ENCODE measurements around the gene OPRM1.

OPRM1 gene

DNA sequence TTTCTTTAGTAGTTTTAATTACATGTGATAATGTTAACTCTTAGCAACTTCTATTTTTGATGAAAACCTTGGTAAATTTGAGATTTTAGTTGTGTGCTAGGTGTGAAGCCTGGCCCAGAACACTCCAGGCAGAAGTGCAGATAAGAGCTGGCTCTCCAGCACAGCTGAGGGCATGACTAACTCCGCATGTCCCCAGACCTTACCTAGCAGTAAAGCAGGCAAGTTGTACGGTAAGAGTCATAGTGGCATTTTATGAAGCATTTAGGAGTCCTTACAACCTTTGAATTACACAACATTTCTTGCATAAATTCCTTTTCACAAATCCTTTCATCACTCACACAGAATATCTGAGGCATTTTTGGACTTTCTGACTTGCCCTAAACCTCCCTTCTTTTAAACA is 67.2 kb downstream of the OPRM1 start:
- Histone ChIP-seq H3K4me3 (ENCODE audit: low read depth, low read length) (no peak overlapping the region), H3K9me3 (no peaks in the 10 kb centered on the region), H3K36me3 (no peaks in the 10 kb centered on the region), H3K4me1 (no peaks in the 10 kb centered on the region), H3K27me3 (no peaks in the 10 kb centered on the region)
- DNase-seq: no peak
- TF ChIP-seq CTCF (IDR thresholded peaks at IDR 0.05; ENCODE audit: low read depth, low read length): no peak

GRCh38 chr6:154111025-154111424 is 72.0 kb downstream of the OPRM1 start:
- DNase-seq: no peak
- H3K36me3 ChIP-seq: no peaks in the 10 kb centered on the region
- no peaks in the 10 kb centered on the region for H3K9me3 ChIP-seq
- H3K27me3 ChIP-seq: no peaks in the 10 kb centered on the region
- no peak overlapping the region for H3K4me3 ChIP-seq (ENCODE audit: low read depth, low read length)
- no peak for TF ChIP-seq CTCF (IDR thresholded peaks at IDR 0.05; ENCODE audit: low read depth, low read length)
- H3K4me1 ChIP-seq: no peaks in the 10 kb centered on the region

- DNase-seq: no peak
- Histone ChIP-seq H3K4me1 (no peaks in the 10 kb centered on the region), H3K27me3 (no peaks in the 10 kb centered on the region), H3K4me3 (ENCODE audit: low read depth, low read length) (no peak overlapping the region), H3K36me3 (no peaks in the 10 kb centered on the region), H3K9me3 (no peaks in the 10 kb centered on the region)
- TF ChIP-seq CTCF (IDR thresholded peaks at IDR 0.05; ENCODE audit: low read depth, low read length): no peak
Observed at GRCh38 chr6:154112181-154112809, 73.3 kb downstream of the OPRM1 start.

GRCh38 chr6:154113392-154113791 is 74.4 kb downstream of the OPRM1 start:
- Histone ChIP-seq H3K36me3 (no peaks in the 10 kb centered on the region), H3K9me3 (no peaks in the 10 kb centered on the region), H3K4me3 (ENCODE audit: low read depth, low read length) (no peak overlapping the region), H3K4me1 (no peaks in the 10 kb centered on the region), H3K27me3 (no peaks in the 10 kb centered on the region)
- DNase-seq: no peak
- TF ChIP-seq CTCF (IDR thresholded peaks at IDR 0.05; ENCODE audit: low read depth, low read length): no peak

GRCh38 chr6:154117485-154117884 is 78.4 kb downstream of the OPRM1 start:
- H3K27me3 ChIP-seq: no peaks in the 10 kb centered on the region
- H3K4me3 ChIP-seq (ENCODE audit: low read depth, low read length): no peak overlapping the region
- no peaks in the 10 kb centered on the region for H3K36me3 ChIP-seq
- no peaks in the 10 kb centered on the region for H3K4me1 ChIP-seq
- no peak for TF ChIP-seq CTCF (IDR thresholded peaks at IDR 0.05; ENCODE audit: low read depth, low read length)
- no peak for DNase-seq
- no peaks in the 10 kb centered on the region for H3K9me3 ChIP-seq

DNA sequence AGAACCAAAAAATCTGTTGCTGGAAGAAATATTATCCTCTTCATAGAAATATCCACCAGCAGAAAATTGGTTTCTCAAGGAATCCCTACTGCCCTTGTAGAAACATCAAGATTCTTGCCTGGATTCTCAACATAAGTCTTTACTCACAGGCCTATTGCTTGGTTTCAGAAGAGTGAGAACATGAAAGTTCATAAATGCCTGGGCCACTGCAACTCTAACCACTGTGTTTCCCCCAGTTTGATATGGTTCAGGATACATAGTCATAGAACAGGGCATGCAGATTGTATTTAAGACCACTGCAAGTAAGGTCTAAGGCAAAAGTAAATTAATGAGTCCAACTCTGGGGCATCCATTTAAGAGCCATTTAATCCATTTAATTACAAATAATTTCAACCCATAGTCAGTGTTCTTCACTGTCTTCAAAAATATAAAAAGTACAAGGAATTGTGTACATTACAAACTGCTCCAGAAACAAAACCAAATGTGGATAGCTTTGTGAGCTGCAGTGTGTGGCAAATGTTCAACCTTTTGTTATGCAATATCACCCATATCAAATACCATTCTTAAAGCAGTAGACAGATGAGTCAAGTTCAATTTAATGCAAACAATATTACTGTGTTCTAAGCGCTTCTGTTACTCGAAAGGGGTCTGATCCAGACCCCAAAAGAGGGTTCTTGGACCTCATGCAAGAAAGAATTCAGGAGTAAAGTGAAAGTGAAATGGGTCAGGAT is 83.3 kb downstream of the OPRM1 start:
- no peak for TF ChIP-seq CTCF (IDR thresholded peaks at IDR 0.05; ENCODE audit: low read depth, low read length)
- no peak for DNase-seq
- no peaks in the 10 kb centered on the region for H3K36me3 ChIP-seq
- H3K4me1 ChIP-seq: peaks cover 2% of the 10 kb centered on the region; the same call in 1 of the 2 replicates
- H3K4me3 ChIP-seq (ENCODE audit: low read depth, low read length): no peak overlapping the region
- H3K9me3 ChIP-seq: no peaks in the 10 kb centered on the region
- H3K27me3 ChIP-seq: no peaks in the 10 kb centered on the region
